Mesenchymal stem cell (in vitro differentiated cells and primary cell): Measurements from ENCODE around the gene OR6V1.

ENCODE experiments used
- DNase-seq: peaks from one replicate; pipeline ENCODE4 v3.0.0-alpha.2; 2013
- H2AFZ ChIP-seq: one replicate; pipeline ENCODE4 v1.6.1; 2013; ENCODE audit warnings: low read depth, mild to moderate bottlenecking, control low read depth, inconsistent platforms, low read length, moderate library complexity
- H2AK5ac ChIP-seq: 2 replicates; pipeline ENCODE4 v1.6.1; 2013; ENCODE audit warnings: low read length, moderate library complexity, mild to moderate bottlenecking, inconsistent platforms; ENCODE audit not compliant: severe bottlenecking
- H2BK120ac ChIP-seq: one replicate; pipeline ENCODE4 v1.6.1; 2013; ENCODE audit warnings: low read depth, mild to moderate bottlenecking, inconsistent platforms, low read length, moderate library complexity
- H2BK12ac ChIP-seq, 2 experiments: one replicate each; pipeline ENCODE4 v1.6.1; 2013; ENCODE audit warnings: inconsistent platforms in 2 of 2, low read length in 2 of 2, mild to moderate bottlenecking in 2 of 2, moderate library complexity in 2 of 2, control low read depth in 1 of 2
- H2BK15ac ChIP-seq: one replicate; pipeline ENCODE4 v1.6.1; 2013; ENCODE audit warnings: mild to moderate bottlenecking, low read depth, inconsistent platforms; ENCODE audit not compliant: poor library complexity, severe bottlenecking
- H2BK5ac ChIP-seq: 2 replicates; pipeline ENCODE4 v1.6.1; 2013; ENCODE audit warnings: low read depth, mild to moderate bottlenecking, low read length, control low read depth, inconsistent platforms; ENCODE audit not compliant: poor library complexity, severe bottlenecking
- H3K14ac ChIP-seq, 2 experiments: one replicate each; pipeline ENCODE4 v1.6.1; 2013; ENCODE audit warnings: inconsistent platforms in 2 of 2, low read length in 2 of 2, control low read depth in 1 of 2, mild to moderate bottlenecking in 1 of 2, moderate library complexity in 1 of 2
- H3K18ac ChIP-seq, 2 experiments: one replicate each; pipeline ENCODE4 v1.6.1; 2013; ENCODE audit warnings: inconsistent platforms in 2 of 2, low read length in 2 of 2, control low read depth in 1 of 2, low read depth in 1 of 2, mild to moderate bottlenecking in 1 of 2
- H3K23ac ChIP-seq, 2 experiments: one replicate each; pipeline ENCODE4 v1.6.1; 2013; ENCODE audit warnings: inconsistent platforms in 2 of 2, low read length in 2 of 2, mild to moderate bottlenecking in 2 of 2, moderate library complexity in 2 of 2, control low read depth in 1 of 2
- H3K27ac ChIP-seq: 2 replicates; pipeline ENCODE4 v1.5.1; 2013; ENCODE audit warnings: mild to moderate bottlenecking, moderate library complexity, low read length, control low read depth, inconsistent platforms; ENCODE audit not compliant: poor library complexity, severe bottlenecking
- H3K27me3 ChIP-seq, 2 experiments: 2 replicates each; pipeline versions ENCODE4 v1.6.1 to v1.7.0; 2013; ENCODE audit warnings: low read length in 2 of 2, mild to moderate bottlenecking in 2 of 2, moderate library complexity in 2 of 2, control low read depth in 1 of 2, inconsistent platforms in 1 of 2; ENCODE audit not compliant: control insufficient read depth in 1 of 2, insufficient read depth in 1 of 2
- H3K36me3 ChIP-seq, 2 experiments: 2 replicates each; pipeline versions ENCODE4 v1.6.1 to v1.7.0; 2013; ENCODE audit warnings: low read length in 2 of 2, control low read depth in 1 of 2, inconsistent platforms in 1 of 2, low read depth in 1 of 2, mild to moderate bottlenecking in 1 of 2; ENCODE audit not compliant: insufficient read depth in 2 of 2, control insufficient read depth in 1 of 2
- H3K4ac ChIP-seq, 2 experiments: one replicate each; pipeline ENCODE4 v1.6.1; 2013; ENCODE audit warnings: inconsistent platforms in 2 of 2, low read length in 2 of 2, mild to moderate bottlenecking in 2 of 2, moderate library complexity in 2 of 2, control low read depth in 1 of 2, low read depth in 1 of 2
- H3K4me1 ChIP-seq: 2 replicates; pipeline ENCODE4 v1.6.1; 2013; ENCODE audit warnings: low read depth, low read length, control low read depth; ENCODE audit not compliant: control insufficient read depth, insufficient read depth
- H3K4me2 ChIP-seq: 2 replicates; pipeline ENCODE4 v1.6.1; 2013; ENCODE audit warnings: low read length, mild to moderate bottlenecking, inconsistent platforms; ENCODE audit not compliant: poor library complexity, severe bottlenecking
- H3K4me3 ChIP-seq, 2 experiments: 2 replicates each; pipeline versions ENCODE4 v1.5.1 to v1.7.0; 2013; ENCODE audit warnings: low read length in 2 of 2, mild to moderate bottlenecking in 2 of 2, control low read depth in 1 of 2, low read depth in 1 of 2; ENCODE audit not compliant: insufficient read depth in 1 of 2
- H3K79me1 ChIP-seq: replicated peaks from 2 replicates; pipeline ENCODE4 v1.6.1; 2013; ENCODE audit warnings: mild to moderate bottlenecking, control low read depth, low read length, inconsistent platforms; ENCODE audit not compliant: poor library complexity, severe bottlenecking
- H3K9ac ChIP-seq: 2 replicates; pipeline ENCODE4 v1.7.0; 2013; ENCODE audit warnings: mild to moderate bottlenecking, low read length, moderate library complexity
- H3K9me3 ChIP-seq: 2 replicates; pipeline ENCODE4 v1.7.0; 2013; ENCODE audit warnings: mild to moderate bottlenecking, low read length; ENCODE audit not compliant: control insufficient read depth
- H4K8ac ChIP-seq: one replicate; pipeline ENCODE4 v1.6.1; 2013; ENCODE audit warnings: inconsistent platforms, mild to moderate bottlenecking, low read length, moderate library complexity
- H4K91ac ChIP-seq: one replicate; pipeline ENCODE4 v1.6.1; 2013; ENCODE audit warnings: mild to moderate bottlenecking, low read length, inconsistent platforms
- WGBS: methylation state at CpG from one replicate; pipeline ENCODE4 v1.1.7; 2013; ENCODE audit warnings: mixed read lengths; 5-methylcytosine and 5-hydroxymethylcytosine counted together

OR6V1 gene

DNA sequence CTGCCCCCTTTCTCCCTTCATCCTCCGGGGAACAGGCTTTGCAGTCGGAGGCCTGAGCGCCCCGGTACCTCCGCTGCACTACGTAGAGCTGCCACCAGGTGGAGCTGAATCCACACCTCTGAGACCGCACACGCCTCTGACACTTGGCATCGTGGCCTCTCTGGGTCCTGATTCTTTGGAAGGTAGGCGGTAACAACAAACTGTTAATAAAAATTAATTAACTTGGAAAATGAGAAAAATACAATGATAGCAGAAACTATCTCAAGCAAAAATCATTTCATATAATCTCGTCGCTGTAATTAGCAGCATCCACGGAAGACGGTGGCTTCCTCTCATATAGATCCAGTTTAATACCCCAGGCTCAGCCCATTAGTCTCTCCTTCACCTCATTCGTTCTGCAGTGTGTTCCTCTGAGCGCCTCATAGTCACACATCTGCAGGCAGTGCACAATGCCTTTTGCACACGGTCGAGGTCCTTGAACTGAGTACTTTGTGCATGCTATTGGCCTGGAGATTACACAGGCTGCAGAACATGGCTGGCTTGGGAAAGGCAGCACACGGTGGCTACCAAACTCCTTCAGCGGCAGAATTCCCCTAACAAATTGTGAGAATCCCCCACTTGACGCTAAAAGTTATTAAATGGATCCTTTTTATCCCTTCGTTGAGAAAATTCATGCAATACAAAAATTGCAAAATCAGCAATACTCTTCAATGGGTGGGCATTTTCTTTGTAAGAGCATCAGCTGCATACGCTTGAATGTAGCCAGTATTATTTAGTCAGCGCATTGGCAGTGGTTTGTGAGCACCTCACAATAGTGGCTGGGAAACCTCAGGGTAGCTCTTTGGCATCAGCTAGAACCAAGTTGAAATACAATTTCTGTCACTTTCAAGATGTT lies 43.9 kb upstream of the OR6V1 start:
- Histone ChIP-seq H2BK15ac (no peak overlapping the region), H2BK5ac (no peak overlapping the region), H3K23ac (no peak overlapping the region), H3K4ac (no peak overlapping the region), H2AK5ac (no peak overlapping the region), H3K27me3 (peaks cover 0 to 9% of the 10 kb centered on the region in 2 experiments), H4K8ac (no peak overlapping the region), H3K4me2 (no peak overlapping the region), H3K9me3 (no peaks in the 10 kb centered on the region), H3K4me3 (no peak overlapping the region), H3K18ac (no peak overlapping the region), H3K4me1 (no peaks in the 10 kb centered on the region), H2BK120ac (no peak overlapping the region), H3K9ac (no peak overlapping the region), H3K14ac (no peak overlapping the region), H3K27ac (no peak overlapping the region), H2BK12ac (no peak overlapping the region), H3K79me1 (no peaks in the 10 kb centered on the region), H3K36me3 (no peaks in the 10 kb centered on the region), H4K91ac (no peak overlapping the region), H2AFZ (no peak overlapping the region)
- 48% methylated on average over 20 of the region's 24 CpGs for WGBS
- DNase-seq: peak; percentile 50

DNA sequence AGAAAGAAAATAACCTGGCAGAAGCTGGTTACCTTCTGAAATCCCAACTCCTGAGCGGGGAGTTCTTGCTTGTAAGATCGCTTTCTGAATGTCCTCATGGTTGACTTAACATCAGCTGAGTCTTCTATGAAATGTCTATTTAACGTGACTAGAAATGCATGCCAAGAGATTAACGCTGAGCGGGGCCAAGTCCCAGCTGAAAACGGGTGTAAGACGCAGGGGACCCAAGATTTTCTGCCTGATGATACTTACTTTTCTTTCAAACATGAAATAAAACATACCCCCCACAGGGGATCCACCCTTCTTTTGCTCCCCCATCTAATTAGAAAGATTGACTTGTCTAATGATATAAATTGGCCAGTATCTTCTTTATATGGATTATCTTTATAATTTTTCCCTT lies 40.1 kb upstream of the OR6V1 start:
- H3K4ac ChIP-seq: no peak overlapping the region
- H4K91ac ChIP-seq: no peak overlapping the region
- no peak overlapping the region for H2AFZ ChIP-seq
- no peak overlapping the region for H3K4me2 ChIP-seq
- no peak for DNase-seq
- no peak overlapping the region for H2BK120ac ChIP-seq
- H3K36me3 ChIP-seq: no peaks in the 10 kb centered on the region
- H3K27ac ChIP-seq: no peak overlapping the region
- H2BK15ac ChIP-seq: no peak overlapping the region
- H3K27me3 ChIP-seq: peaks cover 0 to 6% of the 10 kb centered on the region in 2 experiments
- H3K9me3 ChIP-seq: no peaks in the 10 kb centered on the region
- WGBS: 92% methylated on average over 7 of the region's 7 CpGs
- no peak overlapping the region for H2AK5ac ChIP-seq
- no peak overlapping the region for H3K18ac ChIP-seq
- no peak overlapping the region for H2BK12ac ChIP-seq
- no peak overlapping the region for H3K9ac ChIP-seq
- H4K8ac ChIP-seq: no peak overlapping the region
- H3K23ac ChIP-seq: no peak overlapping the region
- H3K14ac ChIP-seq: no peak overlapping the region
- no peak overlapping the region for H2BK5ac ChIP-seq
- no peak overlapping the region for H3K4me3 ChIP-seq
- H3K4me1 ChIP-seq: peaks cover 3% of the 10 kb centered on the region
- no peaks in the 10 kb centered on the region for H3K79me1 ChIP-seq

DNA sequence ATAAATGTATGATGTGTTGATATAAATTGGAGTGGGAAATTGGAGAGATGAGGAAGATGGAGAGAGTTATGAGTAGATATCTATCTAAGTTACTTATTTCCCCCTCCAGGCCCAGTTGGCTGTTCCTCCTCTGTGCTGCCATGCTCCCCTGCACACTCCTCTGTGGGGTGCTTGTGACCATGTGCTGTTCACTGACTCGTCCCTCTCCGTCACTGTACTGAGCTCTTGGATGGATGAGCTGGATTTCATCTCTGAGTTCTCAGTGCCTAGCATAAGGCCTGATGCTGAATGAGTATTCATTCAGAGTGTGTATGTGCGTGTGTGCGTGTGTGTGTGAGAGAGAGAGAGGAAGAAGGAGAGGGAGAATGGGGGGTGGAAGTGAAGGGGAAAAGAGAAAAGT lies 39.7 kb upstream of the OR6V1 start:
- Histone ChIP-seq H2BK5ac (no peak overlapping the region), H3K18ac (no peak overlapping the region), H3K14ac (no peak overlapping the region), H3K4me1 (peaks cover 4% of the 10 kb centered on the region), H3K27me3 (peaks cover 0 to 6% of the 10 kb centered on the region in 2 experiments), H4K8ac (no peak overlapping the region), H2BK120ac (no peak overlapping the region), H3K27ac (no peak overlapping the region), H2AFZ (no peak overlapping the region), H3K9me3 (no peaks in the 10 kb centered on the region), H2AK5ac (no peak overlapping the region), H2BK15ac (no peak overlapping the region), H3K23ac (no peak overlapping the region), H3K36me3 (no peaks in the 10 kb centered on the region), H3K4me3 (no peak overlapping the region), H3K4me2 (no peak overlapping the region), H3K9ac (no peak overlapping the region), H2BK12ac (no peak overlapping the region), H4K91ac (no peak overlapping the region), H3K4ac (no peak overlapping the region), H3K79me1 (no peaks in the 10 kb centered on the region)
- 94% methylated on average over 4 of the region's 4 CpGs for WGBS
- no peak for DNase-seq

DNA sequence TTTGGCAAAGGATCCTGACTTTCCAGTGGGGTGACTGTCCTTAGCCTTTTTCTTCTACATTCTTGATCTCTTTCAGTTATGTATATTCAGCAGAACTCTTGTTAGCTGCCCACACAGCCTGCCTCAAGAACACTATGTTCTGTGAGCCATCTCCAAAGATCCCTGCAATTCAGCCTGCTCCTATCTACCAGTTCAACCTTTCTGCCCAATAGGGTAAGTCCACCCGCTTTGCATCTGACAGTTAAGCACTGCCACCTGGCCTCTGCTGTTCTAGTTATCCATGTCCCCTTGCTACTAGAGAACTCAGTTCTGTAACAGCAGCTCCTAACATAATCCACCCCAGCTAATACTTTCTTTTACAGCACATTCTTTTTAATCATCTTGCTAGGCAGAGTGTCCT lies 38.7 kb upstream of the OR6V1 start:
- DNase-seq: no peak
- Histone ChIP-seq H2BK120ac (no peak overlapping the region), H3K4me2 (no peak overlapping the region), H3K9me3 (no peaks in the 10 kb centered on the region), H3K79me1 (no peaks in the 10 kb centered on the region), H2AK5ac (no peak overlapping the region), H2BK5ac (no peak overlapping the region), H3K36me3 (no peaks in the 10 kb centered on the region), H3K27ac (no peak overlapping the region), H2BK12ac (no peak overlapping the region), H3K4ac (no peak overlapping the region), H2AFZ (no peak overlapping the region), H3K18ac (no peak overlapping the region), H3K23ac (no peak overlapping the region), H3K14ac (no peak overlapping the region), H3K27me3 (peaks cover 0 to 6% of the 10 kb centered on the region in 2 experiments), H3K4me1 (peaks cover 4% of the 10 kb centered on the region), H3K9ac (peak overlapping the region; percentile 65), H2BK15ac (no peak overlapping the region), H4K8ac (no peak overlapping the region), H4K91ac (no peak overlapping the region), H3K4me3 (no peak overlapping the region)
- 83% methylated on average over 1 of the region's 1 CpG for WGBS
